GM12801 (cell line): Measurements from ENCODE around the gene CPOX.

Source experiments
- TF ChIP-seq, protein P1 (sequence below): IDR thresholded peaks from one replicate; pipeline ENCODE4 v1.5.1; 2011; ENCODE audit warnings: control low read depth; ENCODE audit not compliant: insufficient read length; ENCODE audit errors: extremely low read depth

Gene CPOX

DNA sequence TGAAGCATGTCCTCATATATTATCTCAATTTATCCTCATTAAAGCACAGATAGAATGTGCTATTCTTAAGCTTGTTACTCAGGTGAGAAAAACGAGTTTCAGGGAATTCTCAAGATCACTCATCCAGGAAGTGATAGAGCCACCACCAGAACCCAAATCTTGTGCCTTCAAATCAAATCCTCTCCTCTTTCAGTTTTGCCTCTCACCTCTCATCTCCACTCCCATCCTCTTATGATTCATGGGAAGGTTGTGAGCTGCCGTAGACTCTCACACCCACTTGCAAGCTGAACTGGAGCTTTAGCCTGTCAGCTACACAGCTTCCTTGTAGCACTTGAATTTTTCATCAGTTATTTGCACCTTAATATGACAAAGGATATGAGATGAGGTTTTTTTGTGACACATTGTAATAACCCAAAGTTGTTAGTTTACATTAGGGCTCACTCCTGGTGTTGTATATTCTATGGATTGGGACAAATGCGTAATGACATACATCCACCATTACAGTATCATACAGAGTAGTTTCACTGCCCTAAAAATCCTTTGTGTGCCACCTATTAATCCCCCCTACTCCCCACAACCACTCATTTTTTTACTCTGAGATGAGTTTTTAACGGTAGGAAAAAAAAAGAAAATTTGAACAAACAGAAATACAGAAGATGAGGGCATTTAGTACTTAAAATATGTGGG, 35.9 kb downstream of the CPOX start:
- TF ChIP-seq, protein P1, sequence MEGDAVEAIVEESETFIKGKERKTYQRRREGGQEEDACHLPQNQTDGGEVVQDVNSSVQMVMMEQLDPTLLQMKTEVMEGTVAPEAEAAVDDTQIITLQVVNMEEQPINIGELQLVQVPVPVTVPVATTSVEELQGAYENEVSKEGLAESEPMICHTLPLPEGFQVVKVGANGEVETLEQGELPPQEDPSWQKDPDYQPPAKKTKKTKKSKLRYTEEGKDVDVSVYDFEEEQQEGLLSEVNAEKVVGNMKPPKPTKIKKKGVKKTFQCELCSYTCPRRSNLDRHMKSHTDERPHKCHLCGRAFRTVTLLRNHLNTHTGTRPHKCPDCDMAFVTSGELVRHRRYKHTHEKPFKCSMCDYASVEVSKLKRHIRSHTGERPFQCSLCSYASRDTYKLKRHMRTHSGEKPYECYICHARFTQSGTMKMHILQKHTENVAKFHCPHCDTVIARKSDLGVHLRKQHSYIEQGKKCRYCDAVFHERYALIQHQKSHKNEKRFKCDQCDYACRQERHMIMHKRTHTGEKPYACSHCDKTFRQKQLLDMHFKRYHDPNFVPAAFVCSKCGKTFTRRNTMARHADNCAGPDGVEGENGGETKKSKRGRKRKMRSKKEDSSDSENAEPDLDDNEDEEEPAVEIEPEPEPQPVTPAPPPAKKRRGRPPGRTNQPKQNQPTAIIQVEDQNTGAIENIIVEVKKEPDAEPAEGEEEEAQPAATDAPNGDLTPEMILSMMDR, result no peak

DNA sequence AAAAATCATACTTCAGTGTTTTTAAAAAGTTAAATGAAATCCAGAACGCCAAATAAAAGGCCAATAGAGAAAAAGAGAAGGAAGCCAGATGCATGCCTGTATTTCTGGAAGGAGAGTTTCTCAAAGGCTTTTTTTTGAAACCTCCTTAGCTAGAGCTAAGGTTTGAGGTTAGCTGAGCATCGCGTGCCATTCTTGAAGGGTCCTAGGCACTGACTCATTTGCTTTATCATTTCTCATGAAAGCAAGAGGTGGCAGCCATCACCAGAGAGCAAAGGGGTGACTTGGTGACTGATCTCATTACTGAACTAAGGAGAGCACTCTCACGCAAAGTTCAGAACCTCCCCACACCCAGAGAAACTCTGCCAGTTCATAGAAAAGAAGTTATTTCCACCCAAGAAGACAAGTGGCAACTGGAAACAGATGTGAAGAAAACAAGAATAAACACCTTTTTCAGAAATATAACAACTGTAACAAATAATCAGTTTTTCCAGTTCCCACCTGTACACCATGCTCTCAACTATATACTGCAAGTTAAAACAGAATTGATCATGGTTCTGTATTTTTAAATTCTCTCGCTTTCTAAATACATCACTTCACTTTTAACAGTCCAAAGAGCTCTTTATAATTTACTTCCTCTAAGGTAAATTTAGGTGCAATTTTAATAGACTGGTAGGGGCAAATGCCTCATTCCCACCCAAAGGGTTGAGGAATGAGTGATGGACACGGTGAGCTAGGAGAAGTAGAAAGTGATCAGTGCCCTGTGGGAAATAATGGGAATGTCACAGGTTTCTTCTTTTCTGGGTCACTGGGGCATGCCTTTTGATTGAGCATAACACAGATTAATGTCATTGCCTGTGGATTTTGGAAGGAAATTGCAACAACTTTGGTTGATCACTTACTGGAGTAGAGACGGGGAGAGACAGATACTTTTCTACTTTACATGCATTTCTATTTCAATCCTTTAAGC, 37.0 kb downstream of the CPOX start:
- TF ChIP-seq, protein P1, result no peak

DNA sequence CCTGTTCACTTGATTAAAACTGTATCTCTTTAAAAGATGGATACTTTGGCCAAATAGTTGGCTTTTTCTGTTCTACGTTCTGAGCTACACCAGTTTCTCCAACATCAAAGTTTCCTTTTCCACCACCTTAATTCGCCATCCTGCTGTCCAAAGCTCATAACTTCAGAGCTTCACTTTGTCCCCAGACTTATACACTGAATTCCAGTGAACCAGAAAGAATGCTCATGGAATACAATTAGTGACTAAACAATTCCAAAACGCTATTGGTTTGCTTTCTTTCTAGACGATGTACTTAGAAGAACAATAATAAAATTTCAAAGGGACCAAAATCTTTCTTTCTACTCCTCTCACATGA, 38.4 kb downstream of the CPOX start:
- TF ChIP-seq, protein P1, result no peak

DNA sequence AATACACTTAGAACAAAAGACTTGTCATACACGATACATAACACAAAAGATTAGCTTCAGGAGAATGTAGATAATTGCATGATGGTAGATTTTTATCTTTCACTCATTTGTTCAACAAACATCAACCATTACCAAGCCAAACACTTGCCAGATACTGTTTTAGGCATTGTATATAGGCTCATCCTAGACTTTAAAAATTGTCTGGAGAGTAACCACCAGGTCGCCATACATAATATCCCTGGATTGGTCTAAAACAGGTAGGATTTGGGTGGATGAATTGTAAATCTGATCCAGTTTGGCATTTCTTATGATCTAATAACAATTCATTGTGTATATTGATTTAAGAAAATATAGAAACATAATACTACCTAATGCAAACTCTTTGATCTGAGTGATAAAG, 38.8 kb downstream of the CPOX start:
- TF ChIP-seq, protein P1, result no peak

DNA sequence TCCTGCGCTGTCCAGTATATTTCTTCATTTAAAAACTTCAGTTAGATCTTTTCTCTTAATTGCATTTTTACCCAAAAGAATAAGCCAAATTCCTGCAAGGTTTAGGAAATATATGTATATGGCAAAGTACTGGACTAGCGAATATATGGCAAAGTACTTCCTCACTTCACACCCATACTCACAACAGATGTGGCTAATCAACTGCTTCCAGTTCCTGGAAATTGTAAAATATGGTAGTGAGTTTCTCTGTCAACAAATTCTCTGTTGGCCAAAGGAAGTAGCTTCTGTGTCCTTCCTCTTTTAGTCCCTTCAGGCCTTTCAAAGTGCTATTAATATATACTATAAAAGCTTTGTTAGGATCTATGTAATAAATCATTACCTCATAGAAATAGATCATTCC, 39.7 kb downstream of the CPOX start:
- TF ChIP-seq, protein P1, result no peak

DNA sequence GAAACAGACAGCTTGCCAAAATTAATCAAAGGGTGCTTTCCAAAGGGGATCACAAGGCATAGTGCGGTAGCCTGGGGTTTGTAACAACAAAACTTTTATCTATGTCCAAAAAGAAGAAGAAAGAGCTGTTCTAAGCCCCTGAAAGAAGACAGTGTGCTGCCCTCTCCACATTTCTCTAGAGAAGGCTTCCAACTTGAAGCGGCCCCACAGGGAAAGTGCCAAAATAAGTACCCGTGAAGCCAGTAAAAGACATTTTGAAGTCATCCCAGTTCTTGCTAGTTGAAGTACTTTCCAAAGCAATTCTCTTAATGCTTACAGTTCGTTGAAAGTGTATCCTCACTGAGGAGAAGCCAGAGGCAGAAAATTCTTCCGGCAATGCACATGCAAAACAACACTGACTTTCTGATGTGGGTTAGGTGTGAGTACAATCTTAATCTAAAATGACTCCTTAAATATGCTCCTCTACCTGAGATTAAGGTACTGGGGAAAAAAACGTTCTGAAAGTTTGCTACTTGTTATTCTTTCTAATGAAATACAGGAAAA, 40.3 kb downstream of the CPOX start:
- TF ChIP-seq, protein P1, result no peak

GRCh38 chr3:98552232-98553020, 41.0 kb downstream of the CPOX start:
- TF ChIP-seq, protein P1, result no peak
